ENCODE data around the gene ATN1. TPM values are rescaled to one million over a fixed set of nuclear protein-coding genes. Genes with fewer than 3 reads are reported as not detected.

ATN1 gene
- total RNA-seq, 4 donors from 2014 or later, result 41.3 to 136 (median 71.6) TPM

GRCh38 chr12:6952121-6952862 is 24.5 kb downstream of the ATN1 start:
- no peak for TF ChIP-seq CTCF (IDR thresholded peaks at IDR 0.05; ENCODE audit: low read depth)

DNA sequence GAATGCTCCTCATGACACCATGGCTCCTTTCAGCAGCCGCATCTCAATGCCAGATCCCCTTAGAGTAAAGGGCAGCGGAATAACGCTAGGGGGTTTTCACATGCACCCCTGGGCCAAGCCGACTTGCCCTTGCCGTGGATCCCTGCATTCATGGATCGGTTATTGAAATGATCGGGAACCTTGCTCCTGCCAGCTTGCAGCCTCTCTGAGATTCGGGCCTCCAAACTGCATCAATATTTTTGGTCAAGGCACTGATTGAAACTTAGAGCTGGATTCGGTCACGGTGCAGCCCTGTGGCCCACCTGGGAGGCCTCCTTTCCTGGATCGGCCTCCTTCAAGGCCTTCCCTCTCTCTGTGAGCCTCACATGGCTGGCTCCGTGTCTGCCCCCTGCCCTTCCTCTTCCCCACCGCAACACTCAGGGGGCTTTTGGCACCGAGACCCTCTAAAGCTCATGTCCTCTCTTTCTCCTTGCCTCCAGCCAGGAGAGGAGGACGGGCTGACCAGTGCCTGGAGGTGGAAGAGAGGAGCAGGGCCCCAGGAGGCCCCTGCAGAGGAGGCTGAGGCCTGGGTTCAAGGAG is 25.2 kb downstream of the ATN1 start:
- no peak for TF ChIP-seq CTCF (IDR thresholded peaks at IDR 0.05; ENCODE audit: low read depth)

GRCh38 chr12:6953442-6954315 is 25.9 kb downstream of the ATN1 start:
- no peak for TF ChIP-seq CTCF (IDR thresholded peaks at IDR 0.05; ENCODE audit: low read depth)

DNA sequence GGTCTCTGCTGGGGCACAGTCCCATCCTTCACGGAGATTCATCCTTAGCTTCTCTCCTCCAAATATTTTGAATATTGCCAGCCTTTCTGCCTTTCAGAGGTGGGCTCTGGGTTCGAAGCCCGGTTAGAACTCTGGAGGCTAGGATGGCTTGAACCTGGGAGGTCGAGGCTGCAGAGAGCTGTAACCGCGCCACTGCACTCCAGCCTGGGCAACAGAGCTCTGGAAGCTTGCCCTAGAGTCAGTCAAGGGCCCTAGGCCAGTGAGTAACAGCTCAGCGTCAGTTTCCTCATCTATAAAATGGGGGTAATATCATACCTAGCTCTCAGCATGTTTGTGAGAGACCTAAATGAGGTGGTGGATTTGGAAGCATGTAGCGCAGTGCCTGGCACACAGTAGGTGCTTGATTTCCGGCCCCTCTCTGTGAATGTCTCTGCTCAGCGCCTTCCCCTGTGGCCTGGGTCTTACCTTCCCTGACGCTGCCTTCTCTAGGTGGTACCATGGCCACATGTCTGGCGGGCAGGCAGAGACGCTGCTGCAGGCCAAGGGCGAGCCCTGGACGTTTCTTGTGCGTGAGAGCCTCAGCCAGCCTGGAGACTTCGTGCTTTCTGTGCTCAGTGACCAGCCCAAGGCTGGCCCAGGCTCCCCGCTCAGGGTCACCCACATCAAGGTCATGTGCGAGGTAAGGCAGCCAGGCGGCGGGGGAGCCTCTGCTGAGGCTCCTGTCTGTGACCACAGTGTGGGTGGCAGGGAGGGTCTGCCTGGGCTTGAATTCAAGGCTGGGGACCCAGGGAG is 26.8 kb downstream of the ATN1 start:
- no peak for TF ChIP-seq CTCF (IDR thresholded peaks at IDR 0.05; ENCODE audit: low read depth)

- no peak for TF ChIP-seq CTCF (IDR thresholded peaks at IDR 0.05; ENCODE audit: low read depth)
Measured at GRCh38 chr12:6955108-6956020, 27.6 kb downstream of the ATN1 start.

DNA sequence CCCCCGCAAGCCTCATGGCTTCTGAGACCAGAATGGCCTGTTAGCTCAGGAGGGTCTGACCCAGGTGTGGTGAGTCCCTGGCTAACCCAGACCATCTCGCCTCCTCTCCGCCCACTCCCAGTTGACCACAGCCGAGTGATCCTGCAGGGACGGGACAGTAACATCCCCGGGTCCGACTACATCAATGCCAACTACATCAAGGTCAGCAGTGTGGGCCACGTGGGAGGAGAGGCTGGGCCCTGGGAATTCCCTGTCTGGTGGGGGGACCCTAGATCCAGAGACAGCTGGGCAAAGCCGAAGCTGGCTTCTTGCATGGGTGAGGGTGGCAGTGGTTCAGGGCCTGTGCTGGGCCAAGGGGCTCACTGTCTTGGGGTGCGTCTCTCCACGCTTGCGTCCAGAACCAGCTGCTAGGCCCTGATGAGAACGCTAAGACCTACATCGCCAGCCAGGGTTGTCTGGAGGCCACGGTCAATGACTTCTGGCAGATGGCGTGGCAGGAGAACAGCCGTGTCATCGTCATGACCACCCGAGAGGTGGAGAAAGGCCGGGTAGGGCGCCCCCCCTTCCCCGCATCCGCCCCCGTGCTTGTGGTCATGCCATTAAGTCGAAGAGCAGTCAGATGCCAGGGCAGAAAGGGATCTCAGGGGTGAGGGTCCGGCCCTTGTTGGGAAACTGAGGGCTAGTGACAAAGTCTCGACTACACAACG is 28.4 kb downstream of the ATN1 start:
- TF ChIP-seq CTCF (IDR thresholded peaks at IDR 0.05; ENCODE audit: low read depth), result no peak

Data from subcutaneous adipose tissue (tissue), 4 donors.